ENCODE data around the gene RAB29. TPM values are rescaled to one million over a fixed set of nuclear protein-coding genes. Genes with fewer than 3 reads are reported as not detected.

RAB29 gene
- total and polyA plus RNA-seq, 2 donors (not counting 3 experiments of a cell fraction or from before 2014, with no cell fraction given): 18.1 to 18.8 TPM

DNA sequence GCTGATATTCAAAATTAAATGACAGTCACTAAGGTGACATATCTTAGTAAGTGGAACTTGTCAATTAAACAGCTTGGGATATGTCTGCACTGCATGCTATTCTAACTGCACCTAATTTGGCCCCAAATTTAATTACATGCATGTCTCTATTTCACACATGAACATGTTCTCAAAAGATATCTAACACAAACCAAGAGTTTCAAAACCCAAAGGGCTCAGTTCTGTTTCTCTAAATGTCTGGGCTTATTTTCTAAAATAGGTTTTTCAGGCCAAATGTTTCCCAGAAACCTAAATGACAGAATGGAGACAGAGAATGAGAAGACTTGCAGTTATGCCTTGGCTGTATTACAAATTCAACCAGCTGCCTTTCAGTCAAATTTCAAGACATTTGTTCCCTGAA lies 11.3 kb downstream of the RAB29 start:
- TF ChIP-seq EZH2 (IDR thresholded peaks at IDR 0.05; ENCODE audit: borderline replicate concordance, low read depth, low read length, severe bottlenecking) (no peak), POLR2A (IDR thresholded peaks at IDR 0.05; ENCODE audit: low read depth, low read length) (no peak), FOS (IDR thresholded peaks at IDR 0.05; ENCODE audit: borderline replicate concordance, insufficient read depth, low read length) (no peak), JUN (IDR thresholded peaks at IDR 0.05; ENCODE audit: borderline replicate concordance, insufficient read depth, insufficient read length, low read depth) (no peak), MYC (IDR thresholded peaks at IDR 0.05; ENCODE audit: low read depth, low read length) (no peak), POLR2AphosphoS5 (IDR thresholded peaks at IDR 0.05; ENCODE audit: insufficient read depth, low read depth, low read length) (no peak), GATA2 (IDR thresholded peaks at IDR 0.05; ENCODE audit: insufficient read depth, insufficient read length, low read depth, low read length) (no peak)
- TF ChIP-seq, protein P1, sequence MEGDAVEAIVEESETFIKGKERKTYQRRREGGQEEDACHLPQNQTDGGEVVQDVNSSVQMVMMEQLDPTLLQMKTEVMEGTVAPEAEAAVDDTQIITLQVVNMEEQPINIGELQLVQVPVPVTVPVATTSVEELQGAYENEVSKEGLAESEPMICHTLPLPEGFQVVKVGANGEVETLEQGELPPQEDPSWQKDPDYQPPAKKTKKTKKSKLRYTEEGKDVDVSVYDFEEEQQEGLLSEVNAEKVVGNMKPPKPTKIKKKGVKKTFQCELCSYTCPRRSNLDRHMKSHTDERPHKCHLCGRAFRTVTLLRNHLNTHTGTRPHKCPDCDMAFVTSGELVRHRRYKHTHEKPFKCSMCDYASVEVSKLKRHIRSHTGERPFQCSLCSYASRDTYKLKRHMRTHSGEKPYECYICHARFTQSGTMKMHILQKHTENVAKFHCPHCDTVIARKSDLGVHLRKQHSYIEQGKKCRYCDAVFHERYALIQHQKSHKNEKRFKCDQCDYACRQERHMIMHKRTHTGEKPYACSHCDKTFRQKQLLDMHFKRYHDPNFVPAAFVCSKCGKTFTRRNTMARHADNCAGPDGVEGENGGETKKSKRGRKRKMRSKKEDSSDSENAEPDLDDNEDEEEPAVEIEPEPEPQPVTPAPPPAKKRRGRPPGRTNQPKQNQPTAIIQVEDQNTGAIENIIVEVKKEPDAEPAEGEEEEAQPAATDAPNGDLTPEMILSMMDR (IDR thresholded peaks at IDR 0.05; ENCODE audit: extremely low read depth in 1 of 2, insufficient read depth in 1 of 2, low read depth in 1 of 2, low read length in 2 of 2): no peak
- FAIRE-seq (no peak), DNase-seq (ENCODE audit: low read depth, low spot score) (no peak)
- H3K27ac ChIP-seq (ENCODE audit: insufficient read depth, low read depth, low read length): no peak overlapping the region
- H3K9ac ChIP-seq (replicated peaks; ENCODE audit: extremely low read depth, insufficient read depth, low read length): no peak overlapping the region
- H3K9me3 ChIP-seq (replicated peaks; ENCODE audit: control insufficient read depth, insufficient read depth, low read length): no peaks in the 10 kb centered on the region
- no peak overlapping the region for H3K4me3 ChIP-seq (replicated peaks in 1 of 3; ENCODE audit: insufficient read depth in 1 of 3, low read depth in 1 of 3, low read length in 3 of 3)
- peaks cover 4% of the 10 kb centered on the region for H3K4me1 ChIP-seq (ENCODE audit: control insufficient read depth, extremely low read depth, insufficient read depth, low read length)
- intact Hi-C loops (cut with micrococcal nuclease): no loop called here
- H3K27me3 ChIP-seq (ENCODE audit: control insufficient read depth in 2 of 2, insufficient read depth in 2 of 2, low read length in 2 of 2): no peaks in the 10 kb centered on the region
- no peak overlapping the region for H3K4me2 ChIP-seq (ENCODE audit: insufficient read depth, low read length)
- BruUV-seq (replicated peaks): no TSS peak
- dilution Hi-C loops (cut with MboI; ENCODE audit: extremely low pct_ligation_motif_present, low sequenced_read_pairs): no loop called here
- no peaks in the 10 kb centered on the region for H3K79me2 ChIP-seq (ENCODE audit: control insufficient read depth, insufficient read depth, low read length)
- no peaks in the 10 kb centered on the region for H3K9me1 ChIP-seq (replicated peaks; ENCODE audit: control insufficient read depth, extremely low read depth, insufficient read depth, low read length)
- ChIA-PET CTCF (interaction anchor here (2.8 kb wide), 1 partner anchor 12 kb away, joined by 7 read pairs; the partner anchor contains the start of gene RAB29), POLR2A (no interaction called here)
- H2AFZ ChIP-seq (ENCODE audit: low read depth, low read length): no peak overlapping the region
- no peaks in the 10 kb centered on the region for H4K20me1 ChIP-seq (replicated peaks; ENCODE audit: control insufficient read depth, extremely low read depth, insufficient read depth, low read length)
- no peaks in the 10 kb centered on the region for H3K36me3 ChIP-seq (ENCODE audit: control insufficient read depth in 2 of 2, extremely low read depth in 1 of 2, insufficient read depth in 2 of 2, low read length in 2 of 2)

Measured in endothelial cell of umbilical vein (primary cell).